GM19372 (cell line): ENCODE results near the gene TMA7B.

Experiments used
- ATAC-seq: cut with Tn5 transposase; IDR thresholded peaks from one replicate; pipeline ENCODE4 v1.9.1; 2021; ENCODE audit warnings: mild to moderate bottlenecking, low read depth, moderate library complexity; ENCODE audit not compliant: unreplicated experiment

TMA7B gene

DNA sequence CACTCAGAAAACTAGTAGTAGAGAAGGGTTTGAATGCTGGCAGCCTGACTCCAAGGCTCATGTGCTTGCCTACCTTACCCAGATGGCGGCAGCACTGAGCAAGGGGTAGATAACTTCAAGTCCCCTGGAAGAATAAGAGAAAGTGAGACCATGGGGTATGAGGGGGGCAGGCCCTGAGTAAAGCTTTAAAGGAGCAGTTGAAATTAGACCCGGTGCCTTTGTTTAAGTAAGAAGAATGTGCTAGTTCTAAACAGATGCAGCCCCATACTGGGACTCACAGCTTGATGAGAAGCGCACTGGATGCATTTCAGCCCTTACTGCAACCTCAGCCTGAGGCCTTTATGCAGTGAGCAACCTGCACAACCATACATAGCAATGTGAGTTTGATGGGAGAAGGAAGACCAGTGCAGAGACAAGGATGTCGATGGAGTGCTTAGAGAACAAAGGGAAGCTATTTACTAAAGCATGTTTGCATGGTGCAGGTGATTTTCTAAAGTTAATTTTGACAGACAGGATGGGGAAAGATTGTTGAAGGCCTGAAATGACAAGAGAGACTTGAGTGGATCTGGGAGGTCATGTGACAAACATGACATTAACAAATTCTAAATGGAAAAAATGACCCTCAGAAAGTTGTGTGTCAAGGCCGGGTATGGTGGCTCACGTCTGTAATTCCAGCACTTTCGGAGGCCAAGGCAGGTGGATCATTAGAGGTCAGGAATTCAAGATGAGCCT, 27.1 kb upstream of the TMA7B start:
- no peak for ATAC-seq

DNA sequence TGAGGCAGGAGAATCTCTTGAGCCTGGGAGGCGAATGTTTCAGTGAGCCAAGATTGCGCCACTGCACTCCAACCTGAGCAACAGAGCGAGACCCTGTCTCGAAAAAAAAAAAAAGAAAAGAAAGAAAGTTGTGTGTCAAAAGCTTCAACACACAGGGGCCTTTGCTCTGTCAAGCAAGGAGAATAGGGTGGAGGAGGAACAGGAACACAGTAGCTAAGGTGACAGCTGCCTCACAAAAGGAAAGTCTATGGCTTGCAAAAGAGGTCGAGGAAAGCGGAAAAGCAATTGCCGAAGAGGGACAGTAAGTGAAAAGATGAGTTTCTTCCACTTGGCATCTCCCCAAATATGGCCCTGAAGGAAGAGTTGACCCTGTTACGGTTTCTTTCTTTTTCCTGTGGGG, 26.5 kb upstream of the TMA7B start:
- ATAC-seq: no peak

DNA sequence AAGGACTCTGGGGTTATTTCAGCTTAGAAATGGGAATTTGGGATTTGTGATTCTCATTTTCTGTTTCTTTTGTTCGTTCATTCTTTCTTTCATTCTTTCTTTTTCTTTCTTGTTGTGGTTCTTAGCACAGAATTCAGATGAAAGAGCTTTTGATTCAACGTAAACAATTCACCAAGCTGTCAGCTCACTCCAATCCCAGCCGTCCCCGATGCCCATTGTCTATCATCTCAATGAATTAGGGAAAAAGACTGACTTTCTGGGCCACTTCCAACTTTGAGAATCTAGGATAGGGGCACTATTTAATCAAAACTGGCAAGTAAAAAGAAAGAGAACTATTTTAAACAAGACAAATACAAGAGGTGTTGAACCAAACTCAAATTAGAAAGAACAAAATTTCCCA, 25.1 kb upstream of the TMA7B start:
- no peak for ATAC-seq

DNA sequence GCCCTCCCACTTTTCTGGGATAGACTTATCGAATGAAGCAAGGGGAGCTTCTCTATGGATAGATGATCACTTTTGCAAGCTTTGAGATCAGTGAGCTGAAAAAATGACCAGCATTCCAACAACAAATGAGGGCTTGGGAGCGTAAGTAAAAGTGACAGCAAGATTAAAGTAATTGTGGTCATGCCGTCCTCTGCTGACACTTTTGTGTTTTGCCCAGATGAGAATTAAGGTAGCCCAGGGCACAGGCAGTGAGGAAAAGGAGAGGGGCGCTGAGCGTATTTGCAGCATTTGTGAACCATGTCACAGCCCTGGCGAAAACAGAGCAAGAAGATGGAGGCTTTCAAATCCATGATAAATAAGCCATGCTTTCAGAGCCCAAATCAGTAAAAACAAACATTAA, 24.6 kb upstream of the TMA7B start:
- ATAC-seq: no peak

DNA sequence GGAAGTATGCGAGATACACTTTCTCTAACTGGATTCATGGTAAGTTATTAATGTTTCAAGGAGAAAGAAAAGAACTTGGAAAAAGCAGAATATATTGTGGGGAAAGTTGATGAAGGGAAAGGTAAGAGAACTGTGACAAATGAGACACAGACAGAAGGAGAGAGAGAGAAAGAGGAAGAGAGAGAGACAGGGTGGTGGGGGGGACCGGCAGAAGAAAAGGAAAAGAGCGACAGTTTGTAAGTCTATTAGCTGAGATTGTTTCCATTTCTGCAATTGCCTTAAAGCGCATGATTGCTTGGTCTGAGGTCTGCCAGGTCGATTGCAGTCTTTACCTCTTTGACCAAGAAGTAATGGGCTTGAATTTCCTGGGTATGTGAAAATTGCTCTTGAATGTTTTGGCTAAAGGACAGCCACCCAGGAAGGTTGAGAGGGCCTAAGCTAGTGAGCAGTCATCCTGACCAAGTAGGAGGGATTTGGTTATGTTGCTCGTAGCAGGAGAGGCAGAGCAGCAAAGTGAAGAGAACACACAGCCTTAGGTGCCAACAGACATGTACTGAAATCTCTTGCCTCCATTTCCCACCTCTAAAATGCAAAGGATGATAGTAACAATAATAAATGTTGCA, 23.6 kb upstream of the TMA7B start:
- ATAC-seq: no peak

DNA sequence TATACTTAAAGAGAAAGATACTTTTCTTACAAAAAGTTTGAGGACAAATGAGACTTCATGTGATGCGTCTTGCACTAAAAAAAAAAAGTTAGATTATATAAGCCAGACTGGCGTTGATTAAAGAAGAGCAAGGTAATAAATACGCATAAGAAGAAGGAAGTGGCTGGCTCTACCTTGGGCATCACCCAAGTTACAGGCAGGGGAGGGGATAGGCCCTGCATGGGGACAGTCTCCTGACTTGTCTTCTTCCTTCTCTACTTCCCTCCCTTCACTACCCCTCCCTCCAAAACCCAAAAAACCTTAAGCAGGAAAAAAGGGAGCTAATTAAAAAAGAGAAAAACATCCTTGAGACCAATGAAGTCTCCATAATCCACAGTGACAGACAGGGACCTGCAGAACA, 22.3 kb upstream of the TMA7B start:
- no peak for ATAC-seq

DNA sequence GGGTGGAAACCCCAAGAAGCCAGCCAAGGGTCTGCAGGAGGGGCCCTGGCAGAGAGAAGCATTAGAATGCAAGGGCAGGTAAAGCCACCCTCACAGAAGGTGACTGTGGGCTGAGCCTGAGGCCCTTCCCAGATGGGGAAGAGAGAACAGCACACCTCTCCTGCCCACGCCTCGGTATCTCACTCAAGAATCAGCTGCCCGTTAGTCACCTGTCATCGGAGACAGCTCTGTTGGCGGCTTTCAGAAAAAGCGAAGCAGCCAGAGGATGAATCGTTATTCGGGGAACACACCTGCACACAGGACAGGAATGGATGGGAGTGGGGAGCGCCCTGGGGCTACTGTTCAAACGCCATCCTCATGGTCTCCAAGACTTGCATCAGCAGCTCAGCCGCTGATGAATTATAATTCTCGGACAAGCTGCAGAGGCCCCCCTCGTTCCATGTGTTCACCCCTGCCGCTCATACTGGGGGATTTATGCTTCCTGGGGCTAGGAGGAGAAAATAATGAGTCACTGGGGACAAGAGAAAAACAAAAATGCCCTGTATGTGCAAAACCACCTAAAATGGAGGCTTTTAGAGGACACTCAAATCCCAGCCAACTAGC, 21.6 kb upstream of the TMA7B start:
- no peak for ATAC-seq

DNA sequence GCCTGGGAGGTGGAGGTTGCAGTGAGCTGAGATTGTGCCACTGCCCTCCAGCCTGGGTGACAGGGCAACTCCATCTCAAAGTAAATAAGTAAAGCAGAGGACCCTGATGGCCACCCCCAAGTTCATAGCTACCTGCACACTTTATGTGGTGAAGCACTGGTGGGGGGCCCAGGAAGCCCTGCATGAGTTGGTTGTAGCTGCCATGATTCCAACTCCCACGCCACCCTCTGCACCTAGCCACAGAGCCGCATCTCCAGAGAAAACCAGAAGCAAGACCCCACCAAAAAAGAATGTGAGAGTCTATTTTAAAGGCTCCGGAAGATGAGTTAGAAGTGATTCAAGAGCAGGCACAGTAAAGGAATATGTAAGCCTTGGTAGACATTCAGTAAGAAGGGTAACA, 20.4 kb upstream of the TMA7B start:
- no peak for ATAC-seq

DNA sequence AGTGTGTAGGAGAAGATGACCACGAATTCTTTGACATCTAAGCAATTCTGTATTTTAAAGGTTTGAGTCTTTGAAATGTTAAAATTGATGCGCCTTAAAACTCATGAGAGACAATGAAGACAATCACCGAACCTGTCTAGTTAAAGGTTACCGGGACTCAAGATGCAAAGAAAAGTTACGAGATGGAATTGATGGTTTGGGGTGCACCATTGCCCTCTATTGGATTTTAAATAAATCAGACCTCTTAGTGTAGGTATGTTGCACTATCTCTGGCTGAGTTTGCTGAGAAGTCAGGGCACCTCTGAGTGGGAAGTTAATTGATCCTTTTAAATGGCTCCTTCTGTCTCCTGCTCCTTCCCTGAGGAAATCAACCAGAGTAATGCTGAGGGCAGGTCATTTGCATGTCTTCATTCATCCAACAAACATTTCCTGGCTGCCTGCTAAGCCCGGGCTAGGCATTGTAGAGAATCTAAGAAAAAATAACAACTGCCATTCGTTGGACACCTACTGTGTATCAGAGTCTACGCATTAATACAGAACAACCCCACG, 19.4 kb upstream of the TMA7B start:
- no peak for ATAC-seq

DNA sequence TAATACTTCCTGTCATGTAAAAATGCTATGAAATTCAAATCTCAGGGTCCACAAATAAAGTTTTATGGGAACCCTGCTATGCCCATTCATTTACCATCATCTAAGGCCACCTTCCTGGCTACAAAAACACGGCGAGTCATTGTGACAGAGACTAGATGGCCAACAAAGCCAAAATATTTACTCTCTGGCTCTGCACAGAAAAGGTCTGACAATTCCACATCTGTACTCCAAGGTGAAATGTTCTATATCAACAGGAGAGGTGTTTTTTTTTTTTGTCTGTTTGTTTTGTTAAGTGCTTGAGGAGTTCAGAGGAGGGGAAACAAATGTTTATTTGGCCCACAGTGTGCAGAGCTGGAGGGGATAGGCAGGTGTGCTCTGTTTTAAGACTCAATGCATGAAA, 18.6 kb upstream of the TMA7B start:
- no peak for ATAC-seq

DNA sequence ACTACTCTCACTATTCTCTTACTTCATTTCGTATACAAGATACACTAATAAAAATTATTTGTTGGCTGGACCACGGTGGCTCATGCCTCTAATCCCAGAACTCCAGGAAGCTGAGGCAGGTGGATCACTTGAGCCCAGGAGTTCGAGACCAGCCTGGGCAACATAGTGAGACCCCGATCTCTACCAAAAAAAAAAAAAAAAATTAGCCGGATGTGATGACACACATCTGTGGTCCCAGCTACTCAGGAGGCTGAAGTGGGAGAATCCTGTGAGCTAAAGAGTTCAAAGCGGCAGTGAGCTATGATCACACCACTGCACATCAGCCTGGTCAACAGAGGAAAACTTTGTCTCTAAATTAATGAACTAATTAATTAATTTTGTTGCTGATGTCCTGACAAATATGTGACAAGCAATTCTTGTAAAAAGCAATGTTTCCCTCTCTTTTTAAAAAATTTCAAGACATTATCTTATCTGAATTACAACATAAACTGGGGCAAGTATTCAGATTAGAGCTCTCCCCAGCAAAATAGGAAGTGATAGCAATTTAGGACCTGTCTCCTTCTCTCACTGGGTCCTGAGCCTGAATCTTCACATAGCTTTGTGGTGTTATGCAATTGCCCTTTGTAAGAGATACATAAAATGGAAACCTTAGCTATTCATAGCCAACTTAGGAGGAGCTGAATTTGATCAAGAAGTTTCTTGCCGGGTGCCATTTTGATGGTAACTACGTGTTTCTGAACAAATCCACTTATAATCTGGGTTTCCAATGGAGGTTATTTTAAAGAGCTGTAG, 17.6 kb upstream of the TMA7B start:
- no peak for ATAC-seq

DNA sequence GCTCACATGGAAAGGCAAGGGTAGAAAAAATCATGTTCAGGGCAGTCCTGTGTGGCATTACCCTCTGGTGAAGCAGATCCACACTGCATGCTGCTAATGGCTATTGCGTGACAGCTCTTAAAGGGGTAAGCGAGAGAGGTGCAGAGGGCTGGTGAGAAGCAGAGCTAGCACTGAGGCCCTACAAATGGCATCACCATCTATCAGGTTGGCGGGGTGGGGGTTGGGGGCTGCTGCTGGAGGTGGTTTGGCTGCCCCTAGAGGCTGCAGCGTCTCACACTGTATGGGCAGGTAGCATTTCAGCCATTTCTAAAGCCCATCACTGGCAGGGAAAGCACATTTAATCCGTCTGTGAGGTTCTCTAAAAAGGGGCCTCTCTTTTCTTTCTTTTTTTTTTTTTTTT, 16.9 kb upstream of the TMA7B start:
- no peak for ATAC-seq

DNA sequence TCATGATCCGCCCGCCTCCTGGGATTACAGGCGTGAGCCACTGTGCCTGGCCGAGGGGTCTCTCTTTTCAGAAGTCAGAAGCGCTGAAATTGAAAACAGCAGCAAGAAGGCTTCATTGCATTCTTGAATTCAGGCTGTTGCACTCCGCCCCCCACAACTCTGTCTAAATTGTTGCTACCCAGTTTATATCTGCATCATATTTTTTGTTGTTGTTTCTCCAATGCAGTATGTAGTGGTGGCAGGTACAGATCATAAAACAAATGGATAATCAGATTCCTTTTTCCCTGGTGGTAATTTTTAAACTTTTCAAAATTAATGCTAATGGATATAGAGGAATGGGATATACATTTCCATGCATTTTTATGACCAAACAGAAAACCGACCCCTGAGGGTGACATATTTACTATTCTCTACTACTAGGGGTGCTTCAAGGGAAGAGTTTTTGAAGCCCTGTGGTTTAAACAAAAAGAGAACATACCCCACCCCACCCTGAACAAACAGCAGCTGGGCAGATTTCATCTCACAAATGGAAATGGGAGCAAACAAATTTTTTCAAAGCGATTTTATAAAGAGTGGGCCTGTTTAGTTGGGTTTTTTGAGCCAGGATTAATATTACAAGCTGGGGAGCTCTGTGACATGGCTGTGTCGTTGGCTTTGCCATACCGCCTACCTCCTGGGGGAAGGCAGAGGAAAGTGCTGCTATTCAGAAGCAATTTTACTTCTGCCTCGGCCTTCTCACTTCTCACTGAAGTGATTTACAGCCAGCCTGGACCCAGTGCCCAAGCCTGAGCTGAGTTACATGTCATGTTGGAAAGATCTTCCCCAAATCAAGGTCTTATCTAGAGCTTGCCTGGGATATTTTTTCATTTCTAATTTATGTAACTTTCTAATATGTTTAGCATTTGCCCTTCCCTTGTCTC, 16.0 kb upstream of the TMA7B start:
- no peak for ATAC-seq

DNA sequence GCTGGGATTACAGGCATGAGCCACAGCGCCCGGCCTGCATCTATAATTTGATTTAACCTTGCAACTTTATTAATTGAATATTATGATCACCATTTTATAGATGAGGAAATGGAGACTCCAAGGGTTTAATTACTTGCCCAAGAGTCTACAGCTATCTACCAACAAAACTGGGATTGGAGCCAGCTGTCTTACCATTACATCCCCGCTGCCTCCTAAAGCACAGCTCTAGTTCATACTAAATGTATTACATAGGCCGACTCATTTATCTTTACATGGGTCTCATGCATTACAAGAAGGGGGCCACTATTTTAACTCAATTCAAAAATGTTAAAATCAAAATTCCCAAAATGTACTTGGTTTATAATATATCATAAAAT, 14.1 kb upstream of the TMA7B start:
- ATAC-seq: no peak

DNA sequence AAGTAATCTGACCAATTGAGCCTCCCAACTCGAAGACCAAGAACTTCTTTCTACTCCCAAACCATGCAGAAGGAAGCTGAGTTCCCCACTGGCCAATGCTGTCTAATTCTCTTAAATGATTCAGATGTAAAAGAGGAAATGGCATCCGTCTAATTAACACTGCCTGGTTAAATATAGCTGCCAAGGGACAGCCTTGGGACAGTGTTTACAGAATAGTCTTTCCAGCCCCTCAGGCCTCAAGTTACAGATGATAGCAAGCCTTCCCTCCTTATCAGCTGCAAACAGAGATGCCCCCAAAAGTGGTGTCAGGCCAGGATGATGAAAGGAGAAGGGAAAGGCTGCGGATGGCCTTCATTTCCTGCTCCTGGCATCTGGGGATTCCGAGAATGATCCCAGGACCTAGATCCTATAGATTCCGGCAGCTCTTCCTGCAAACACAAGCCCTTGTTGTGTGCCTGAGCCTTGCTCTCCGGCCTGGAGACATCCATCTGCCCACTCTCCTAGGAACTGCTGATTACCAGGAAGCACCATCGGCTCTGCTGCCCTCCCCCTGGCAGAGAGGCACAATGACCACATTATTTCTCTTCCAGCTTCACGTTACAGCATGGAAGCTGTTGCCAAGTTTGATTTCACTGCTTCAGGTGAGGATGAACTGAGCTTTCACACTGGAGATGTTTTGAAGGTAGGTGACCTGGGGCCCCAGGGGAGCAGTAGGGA, 13.5 kb upstream of the TMA7B start:
- no peak for ATAC-seq

DNA sequence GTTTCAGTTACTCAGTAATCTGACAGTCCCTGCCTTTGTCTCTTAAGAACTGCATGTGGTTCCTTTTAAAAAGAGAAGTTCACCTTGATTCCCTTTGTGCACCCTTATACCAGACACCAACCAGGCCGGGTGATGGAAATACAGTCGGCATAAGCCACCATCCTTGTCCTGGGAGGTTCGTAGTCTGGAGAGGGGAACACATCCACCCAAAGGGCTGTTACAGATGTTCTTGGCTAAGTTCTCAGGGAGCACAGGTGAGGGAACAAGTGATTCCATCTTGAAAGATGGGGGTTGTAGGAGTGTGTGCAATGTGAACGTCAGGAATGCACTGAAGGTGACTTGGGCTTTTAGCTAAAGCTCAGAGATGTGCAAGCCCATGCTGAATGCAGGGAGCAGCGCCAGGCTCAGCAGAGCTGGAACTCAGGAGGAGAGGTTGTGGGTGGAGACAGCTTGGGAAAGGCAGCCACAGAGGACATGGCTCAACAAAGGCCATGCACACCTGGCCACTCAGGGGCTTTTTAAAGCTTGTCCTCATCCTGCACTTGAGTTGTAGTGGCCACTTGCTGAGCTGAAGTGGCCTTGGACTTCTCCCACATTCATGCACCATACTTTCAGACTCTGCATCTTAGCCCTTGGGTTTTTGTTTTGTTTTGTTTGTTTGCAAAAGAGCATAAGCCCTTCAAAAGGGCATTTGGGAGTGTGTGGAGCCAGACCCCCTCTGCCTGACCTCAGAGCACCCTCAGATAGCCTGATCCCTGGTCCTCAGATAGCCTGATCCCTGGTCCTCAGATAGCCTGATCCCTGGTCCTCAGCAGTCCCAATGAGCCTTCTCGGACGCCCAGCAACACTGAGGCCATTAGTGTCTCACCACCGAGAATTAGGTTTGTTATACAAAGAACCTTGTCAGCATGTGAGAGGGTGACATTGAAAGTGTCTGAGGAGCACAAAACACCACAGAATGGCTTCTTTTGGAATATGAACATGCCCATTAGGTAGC, 12.7 kb upstream of the TMA7B start:
- no peak for ATAC-seq

DNA sequence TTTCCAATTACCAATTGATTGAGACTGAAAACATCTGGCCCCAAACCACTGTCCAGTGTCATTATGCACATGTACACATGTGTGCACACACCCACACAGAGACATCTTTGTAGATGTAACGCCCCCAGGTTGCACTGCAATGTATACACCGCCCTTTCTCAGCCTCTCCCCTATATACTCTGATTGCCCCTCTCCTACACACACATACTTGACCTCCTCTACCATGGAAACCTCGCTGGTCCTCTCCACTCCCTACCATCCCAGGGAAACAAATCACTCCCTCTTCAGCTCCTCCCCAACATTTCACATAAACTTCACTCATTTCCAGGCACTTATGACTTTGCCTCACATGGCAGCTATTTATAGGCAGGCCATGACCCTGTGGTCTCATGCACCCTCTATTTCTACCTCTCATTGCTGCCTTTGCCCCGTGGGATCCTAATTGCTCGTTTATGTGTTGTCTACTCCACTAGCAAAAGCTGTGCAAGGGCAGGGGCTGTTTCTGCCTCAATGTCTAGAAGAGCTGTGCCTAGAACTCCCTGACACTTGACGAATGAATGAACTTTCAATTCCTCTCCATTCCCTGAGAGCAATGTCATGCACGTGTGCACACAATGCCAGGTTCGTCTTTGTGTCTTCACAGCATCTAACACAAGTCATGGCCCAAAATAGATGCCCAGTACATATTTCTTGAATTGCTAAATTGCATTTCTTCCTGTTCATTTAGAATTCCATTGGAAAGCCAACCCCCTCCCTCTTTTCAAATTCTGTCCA, 10.0 kb upstream of the TMA7B start:
- no peak for ATAC-seq
